ENCODE data around the gene WDR4.

WDR4 gene

GRCh38 chr21:42820616-42821465, 58.5 kb downstream of the WDR4 start:
- no peak for ATAC-seq
- TF ChIP-seq OSR1 (CRISPR knock-in tag; IDR thresholded peaks at IDR 0.05): no peak
- no peak for TF ChIP-seq ZNF8 (CRISPR knock-in tag; IDR thresholded peaks at IDR 0.05)
- TF ChIP-seq ZC3H10 (CRISPR knock-in tag; IDR thresholded peaks at IDR 0.05): no peak
- TF ChIP-seq ZNF565 (CRISPR knock-in tag; conservative IDR thresholded peaks at IDR 0.05; ENCODE audit: low read depth): no peak
- TF ChIP-seq PATZ1 (CRISPR knock-in tag; IDR thresholded peaks at IDR 0.05; ENCODE audit: borderline replicate concordance): no peak
- TF ChIP-seq ZNF70 (CRISPR knock-in tag; IDR thresholded peaks at IDR 0.05): no peak
- no peak for TF ChIP-seq RARB (CRISPR knock-in tag; IDR thresholded peaks at IDR 0.05)
- TF ChIP-seq PPARA (CRISPR knock-in tag; IDR thresholded peaks at IDR 0.05; ENCODE audit: borderline replicate concordance): no peak
- no peak for TF ChIP-seq SNAI2 (CRISPR knock-in tag; IDR thresholded peaks at IDR 0.05)
- no peak for TF ChIP-seq ZFP30 (CRISPR knock-in tag; IDR thresholded peaks at IDR 0.05)
- no peak for TF ChIP-seq TOX (CRISPR knock-in tag; IDR thresholded peaks at IDR 0.05; ENCODE audit: borderline replicate concordance)
- TF ChIP-seq GLIS3 (CRISPR knock-in tag; IDR thresholded peaks at IDR 0.05): no peak
- no peak for TF ChIP-seq BACH2 (CRISPR knock-in tag; IDR thresholded peaks at IDR 0.05; ENCODE audit: borderline replicate concordance)
- TF ChIP-seq POU6F1 (CRISPR knock-in tag; IDR thresholded peaks at IDR 0.05; ENCODE audit: borderline replicate concordance, low read depth): no peak
- TF ChIP-seq ARNTL (CRISPR knock-in tag; IDR thresholded peaks at IDR 0.05; ENCODE audit: borderline replicate concordance, low read depth): no peak

DNA sequence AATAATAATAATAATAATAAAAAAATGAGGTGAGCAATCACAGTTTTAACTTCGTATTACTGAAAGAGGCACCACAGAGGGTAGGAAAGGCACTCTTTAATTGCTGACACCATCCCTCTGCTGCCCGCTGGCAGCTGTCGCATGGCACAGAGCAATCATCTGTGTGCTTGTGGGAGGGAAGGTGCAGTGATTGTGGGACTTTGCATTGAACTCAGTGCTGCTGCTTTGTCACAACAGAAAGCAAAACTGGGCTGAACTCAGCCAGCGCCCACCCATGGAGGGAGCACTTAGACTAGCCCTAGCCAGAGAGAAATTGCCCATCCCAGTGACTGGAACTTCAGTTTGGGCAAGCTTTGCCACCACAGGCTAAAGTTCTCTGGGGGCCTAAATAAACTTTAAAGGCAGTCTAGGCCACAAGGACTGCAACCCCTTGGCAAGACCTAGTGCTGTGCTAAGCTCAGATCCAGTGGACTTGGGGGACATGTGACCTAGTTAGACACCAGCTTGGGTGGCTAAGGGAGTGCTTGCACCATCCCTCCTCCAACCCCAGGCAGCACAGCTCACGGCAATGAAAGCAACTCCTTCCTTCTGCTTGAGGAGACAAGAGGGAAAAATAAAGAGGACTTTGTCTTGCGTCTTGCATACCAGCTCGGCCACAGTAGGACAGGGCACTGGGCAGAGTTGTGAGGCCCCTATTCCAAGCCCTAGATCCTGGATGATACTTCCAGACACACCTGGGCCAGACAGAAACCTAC, 59.3 kb downstream of the WDR4 start:
- no peak for ATAC-seq

GRCh38 chr21:42818328-42818749, 61.0 kb downstream of the WDR4 start:
- peak; percentile 55 for ATAC-seq
- TF ChIP-seq, protein P1, sequence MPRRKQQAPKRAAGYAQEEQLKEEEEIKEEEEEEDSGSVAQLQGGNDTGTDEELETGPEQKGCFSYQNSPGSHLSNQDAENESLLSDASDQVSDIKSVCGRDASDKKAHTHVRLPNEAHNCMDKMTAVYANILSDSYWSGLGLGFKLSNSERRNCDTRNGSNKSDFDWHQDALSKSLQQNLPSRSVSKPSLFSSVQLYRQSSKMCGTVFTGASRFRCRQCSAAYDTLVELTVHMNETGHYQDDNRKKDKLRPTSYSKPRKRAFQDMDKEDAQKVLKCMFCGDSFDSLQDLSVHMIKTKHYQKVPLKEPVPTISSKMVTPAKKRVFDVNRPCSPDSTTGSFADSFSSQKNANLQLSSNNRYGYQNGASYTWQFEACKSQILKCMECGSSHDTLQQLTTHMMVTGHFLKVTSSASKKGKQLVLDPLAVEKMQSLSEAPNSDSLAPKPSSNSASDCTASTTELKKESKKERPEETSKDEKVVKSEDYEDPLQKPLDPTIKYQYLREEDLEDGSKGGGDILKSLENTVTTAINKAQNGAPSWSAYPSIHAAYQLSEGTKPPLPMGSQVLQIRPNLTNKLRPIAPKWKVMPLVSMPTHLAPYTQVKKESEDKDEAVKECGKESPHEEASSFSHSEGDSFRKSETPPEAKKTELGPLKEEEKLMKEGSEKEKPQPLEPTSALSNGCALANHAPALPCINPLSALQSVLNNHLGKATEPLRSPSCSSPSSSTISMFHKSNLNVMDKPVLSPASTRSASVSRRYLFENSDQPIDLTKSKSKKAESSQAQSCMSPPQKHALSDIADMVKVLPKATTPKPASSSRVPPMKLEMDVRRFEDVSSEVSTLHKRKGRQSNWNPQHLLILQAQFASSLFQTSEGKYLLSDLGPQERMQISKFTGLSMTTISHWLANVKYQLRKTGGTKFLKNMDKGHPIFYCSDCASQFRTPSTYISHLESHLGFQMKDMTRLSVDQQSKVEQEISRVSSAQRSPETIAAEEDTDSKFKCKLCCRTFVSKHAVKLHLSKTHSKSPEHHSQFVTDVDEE (CRISPR knock-in tag; IDR thresholded peaks at IDR 0.05): no peak
- TF ChIP-seq ESRRG (CRISPR knock-in tag; IDR thresholded peaks at IDR 0.05) (no peak), BACH2 (CRISPR knock-in tag; IDR thresholded peaks at IDR 0.05; ENCODE audit: borderline replicate concordance) (no peak), OSR1 (CRISPR knock-in tag; IDR thresholded peaks at IDR 0.05) (no peak), ZNF70 (CRISPR knock-in tag; IDR thresholded peaks at IDR 0.05) (no peak), PPARA (CRISPR knock-in tag; IDR thresholded peaks at IDR 0.05; ENCODE audit: borderline replicate concordance) (no peak), PATZ1 (CRISPR knock-in tag; IDR thresholded peaks at IDR 0.05; ENCODE audit: borderline replicate concordance) (no peak), ZFP30 (CRISPR knock-in tag; IDR thresholded peaks at IDR 0.05) (no peak), ZNF565 (CRISPR knock-in tag; conservative IDR thresholded peaks at IDR 0.05; ENCODE audit: low read depth) (no peak), POU6F1 (CRISPR knock-in tag; IDR thresholded peaks at IDR 0.05; ENCODE audit: borderline replicate concordance, low read depth) (no peak), CSDC2 (CRISPR knock-in tag; IDR thresholded peaks at IDR 0.05) (no peak), GLIS3 (CRISPR knock-in tag; IDR thresholded peaks at IDR 0.05) (no peak), ZFP3 (CRISPR knock-in tag; IDR thresholded peaks at IDR 0.05) (no peak), RARB (CRISPR knock-in tag; IDR thresholded peaks at IDR 0.05) (no peak), SNAI2 (CRISPR knock-in tag; IDR thresholded peaks at IDR 0.05) (no peak), ZNF8 (CRISPR knock-in tag; IDR thresholded peaks at IDR 0.05) (no peak), ISL1 (CRISPR knock-in tag; IDR thresholded peaks at IDR 0.05) (no peak)
- TF ChIP-seq, protein P2, sequence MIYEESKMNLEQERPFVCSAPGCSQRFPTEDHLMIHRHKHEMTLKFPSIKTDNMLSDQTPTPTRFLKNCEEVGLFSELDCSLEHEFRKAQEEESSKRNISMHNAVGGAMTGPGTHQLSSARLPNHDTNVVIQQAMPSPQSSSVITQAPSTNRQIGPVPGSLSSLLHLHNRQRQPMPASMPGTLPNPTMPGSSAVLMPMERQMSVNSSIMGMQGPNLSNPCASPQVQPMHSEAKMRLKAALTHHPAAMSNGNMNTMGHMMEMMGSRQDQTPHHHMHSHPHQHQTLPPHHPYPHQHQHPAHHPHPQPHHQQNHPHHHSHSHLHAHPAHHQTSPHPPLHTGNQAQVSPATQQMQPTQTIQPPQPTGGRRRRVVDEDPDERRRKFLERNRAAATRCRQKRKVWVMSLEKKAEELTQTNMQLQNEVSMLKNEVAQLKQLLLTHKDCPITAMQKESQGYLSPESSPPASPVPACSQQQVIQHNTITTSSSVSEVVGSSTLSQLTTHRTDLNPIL (CRISPR knock-in tag; IDR thresholded peaks at IDR 0.05; ENCODE audit: low read depth): no peak

More for the DNA sequence above, 59.3 kb downstream of the WDR4 start:
- no peak for TF ChIP-seq CSDC2 (CRISPR knock-in tag; IDR thresholded peaks at IDR 0.05)

All from SK-N-SH treated with all-trans-retinoic acid at 6 μM for 48 hours (cell line).